ENCODE results near the gene FRRS1. TPM values are rescaled to one million over a fixed set of nuclear protein-coding genes. Genes with fewer than 3 reads are reported as not detected.

The FRRS1 gene
- total RNA-seq, 1 donor from 2014 or later, result 1.2 TPM

DNA sequence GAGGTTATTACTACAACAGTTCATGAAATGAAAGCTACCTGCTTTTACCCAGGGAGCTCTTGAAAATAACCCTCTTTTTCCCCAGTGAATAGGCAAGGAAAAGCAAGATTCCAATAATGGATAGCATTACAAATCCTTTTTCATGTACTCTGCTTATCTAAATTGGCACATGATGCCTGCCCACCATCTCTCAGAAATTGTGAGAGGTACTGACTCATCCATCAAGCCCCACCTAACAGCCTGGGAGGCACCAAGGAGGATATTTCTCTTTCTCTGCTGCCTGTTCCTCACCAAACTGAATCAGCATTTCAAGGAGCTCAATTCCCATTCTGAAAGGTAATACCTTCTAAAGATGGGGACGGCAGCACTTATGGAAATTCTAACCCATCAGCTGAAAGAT, 86.2 kb downstream of the FRRS1 start:
- DNase-seq (ENCODE audit: extremely low read depth, low read depth, low spot score), result no peak

DNA sequence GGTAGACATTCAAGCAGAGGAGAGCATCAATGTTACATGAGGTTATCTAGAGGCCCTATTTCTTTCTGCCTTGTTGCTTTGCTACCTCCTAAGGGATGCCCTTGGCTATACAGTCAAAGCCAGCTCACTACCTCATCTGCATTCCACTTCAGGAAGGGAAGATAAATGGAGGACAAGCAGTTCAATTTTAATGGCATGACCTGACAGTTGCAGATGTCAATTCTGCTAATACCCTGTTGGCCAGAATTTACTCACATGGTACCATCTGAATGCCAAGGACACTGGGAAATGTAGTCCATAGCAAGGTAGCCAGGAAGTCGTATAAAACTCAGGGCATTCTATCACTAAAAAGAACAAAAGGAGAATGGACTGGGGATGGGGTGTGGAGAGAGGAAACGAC, 89.0 kb downstream of the FRRS1 start:
- no peak for DNase-seq (ENCODE audit: extremely low read depth, low read depth, low spot score)

DNA sequence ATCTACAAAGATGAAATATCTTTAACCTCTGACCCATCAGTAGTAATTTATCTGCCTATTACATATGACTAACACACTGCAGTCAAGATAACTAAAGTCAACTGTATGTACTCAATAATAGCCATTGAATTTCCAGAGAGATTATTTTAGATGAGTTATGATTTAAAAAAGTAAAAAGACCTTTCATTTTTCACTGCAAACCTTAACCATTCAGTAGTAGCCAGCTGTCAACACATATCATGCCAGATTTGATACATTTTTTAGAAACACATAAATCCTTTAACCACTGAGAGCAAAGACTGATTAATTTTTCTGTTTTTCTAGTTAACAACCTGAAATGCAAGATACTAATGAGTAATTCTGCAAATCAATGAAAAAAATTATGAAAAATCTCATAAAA, 89.6 kb downstream of the FRRS1 start:
- DNase-seq (ENCODE audit: extremely low read depth, low read depth, low spot score), result no peak

DNA sequence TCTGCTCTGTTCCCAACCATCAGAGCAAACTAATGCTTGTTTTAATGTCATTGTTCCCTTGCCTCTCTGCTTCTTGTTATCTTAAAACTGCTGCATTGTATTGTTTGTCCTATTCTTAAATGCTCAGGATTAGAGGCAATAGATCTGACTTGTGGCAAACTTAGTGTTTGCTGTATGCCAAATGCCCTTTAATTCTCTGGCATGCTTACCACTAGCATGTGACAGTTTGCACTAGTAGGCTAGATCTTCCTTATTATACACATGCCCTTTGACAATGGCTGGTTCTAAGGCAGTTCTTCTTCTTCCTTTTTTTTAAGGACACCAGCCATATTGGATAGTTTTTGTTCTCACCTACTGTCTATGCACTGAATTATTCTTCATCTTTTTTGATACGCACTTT, 90.4 kb downstream of the FRRS1 start:
- no peak for DNase-seq (ENCODE audit: extremely low read depth, low read depth, low spot score)

DNA sequence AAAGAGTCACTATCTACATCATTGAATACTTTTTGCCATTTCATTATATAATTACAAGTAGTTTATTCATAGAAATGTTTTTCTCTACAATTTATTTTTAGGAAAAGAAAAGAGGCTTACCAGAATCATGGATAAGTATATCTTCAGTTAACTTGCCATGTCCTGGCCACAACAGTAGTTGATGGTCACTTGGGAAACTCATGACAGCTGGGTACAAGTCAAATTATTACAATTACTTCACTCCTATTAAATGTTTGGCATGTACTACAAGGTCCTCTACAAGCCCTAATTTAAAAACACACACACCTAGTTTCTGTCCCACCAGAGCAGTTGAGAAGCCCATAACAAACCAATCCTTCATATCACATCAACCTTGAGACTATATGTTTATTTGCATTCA, 91.1 kb downstream of the FRRS1 start:
- no peak for DNase-seq (ENCODE audit: extremely low read depth, low read depth, low spot score)

- no peak for DNase-seq (ENCODE audit: extremely low read depth, low read depth, low spot score)
These were observed 92.0 kb downstream of the FRRS1 start for GRCh38 chr1:99674115-99675064.

DNA sequence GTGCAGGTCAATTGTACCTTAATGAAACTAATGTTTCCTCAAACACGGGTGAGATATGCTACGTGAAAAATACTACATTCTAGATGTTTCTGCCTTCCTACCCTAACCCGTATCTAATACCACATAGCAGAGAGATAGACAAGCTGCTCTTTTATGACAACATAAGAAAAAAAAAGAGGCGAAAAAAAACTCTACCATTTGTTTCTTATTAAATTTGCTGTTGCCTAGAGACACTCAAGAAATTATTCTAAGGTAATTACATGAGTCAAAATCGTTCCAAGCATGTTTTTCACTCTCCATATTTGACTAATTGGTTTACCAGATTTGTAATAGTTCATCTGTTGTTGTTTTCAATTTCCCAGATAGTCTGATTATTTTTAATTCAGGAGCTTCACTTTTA, 93.1 kb downstream of the FRRS1 start:
- no peak for DNase-seq (ENCODE audit: extremely low read depth, low read depth, low spot score)

DNA sequence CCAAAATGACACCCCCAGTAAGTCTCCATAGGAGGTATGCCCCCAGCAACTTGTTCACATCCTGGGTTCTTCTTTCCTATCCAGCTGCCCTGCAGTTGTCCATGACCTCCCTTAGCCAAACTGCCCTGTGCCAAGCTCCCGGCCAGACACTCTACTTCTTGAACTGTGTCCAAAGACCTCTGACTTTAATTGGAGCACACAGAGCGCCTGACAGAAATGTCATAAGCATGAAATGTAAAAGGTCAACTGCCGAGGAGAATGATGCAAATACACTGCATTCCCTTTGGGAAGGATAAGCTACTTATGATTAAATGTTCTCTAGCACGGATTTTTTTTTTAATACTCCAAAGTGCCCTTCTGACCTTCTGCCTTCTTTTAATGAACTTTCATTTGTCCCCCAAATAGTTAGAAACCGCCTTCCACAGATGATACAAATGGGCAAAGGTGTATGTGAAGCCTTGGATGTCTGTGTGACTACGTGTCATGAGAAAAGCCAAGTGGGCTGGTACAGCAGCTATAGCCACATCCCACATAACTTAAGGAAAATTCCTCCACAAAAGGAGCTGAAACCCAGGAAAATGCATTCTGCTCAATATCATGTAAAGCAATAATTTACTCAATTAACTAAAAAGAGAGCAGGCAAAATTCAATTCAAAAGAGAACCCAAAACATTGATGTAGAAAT, 93.8 kb downstream of the FRRS1 start:
- no peak for DNase-seq (ENCODE audit: extremely low read depth, low read depth, low spot score)

GRCh38 chr1:99672038-99672437, 94.4 kb downstream of the FRRS1 start:
- no peak for DNase-seq (ENCODE audit: extremely low read depth, low read depth, low spot score)

- no peak for DNase-seq (ENCODE audit: extremely low read depth, low read depth, low spot score)
These were observed 95.9 kb downstream of the FRRS1 start for GRCh38 chr1:99670583-99670982.

- no peak for DNase-seq (ENCODE audit: extremely low read depth, low read depth, low spot score)
These were observed 96.6 kb downstream of the FRRS1 start for GRCh38 chr1:99669821-99670220.

GRCh38 chr1:99669376-99669775, 97.1 kb downstream of the FRRS1 start:
- no peak for DNase-seq (ENCODE audit: extremely low read depth, low read depth, low spot score)

- no peak for DNase-seq (ENCODE audit: extremely low read depth, low read depth, low spot score)
These were observed 101.2 kb downstream of the FRRS1 start for GRCh38 chr1:99665212-99665611.

DNA sequence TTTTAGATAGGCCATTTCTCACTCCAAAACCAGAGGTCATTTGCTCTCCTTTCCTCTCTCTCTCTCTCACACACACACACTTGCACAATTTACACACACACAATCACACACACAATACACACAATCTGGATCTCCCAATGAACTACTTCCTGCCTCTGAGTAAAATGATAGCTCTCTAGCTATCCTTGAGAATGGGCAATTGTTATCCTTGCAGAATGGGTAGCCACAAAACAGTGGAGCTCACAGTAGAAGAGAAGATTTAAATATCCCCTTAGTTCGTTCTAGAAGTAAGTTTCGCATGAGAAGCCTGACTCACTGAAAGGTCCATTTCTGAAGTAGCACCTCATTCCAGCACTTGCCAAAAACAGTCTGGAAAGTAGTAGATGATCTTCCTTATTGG, 102.9 kb downstream of the FRRS1 start:
- no peak for DNase-seq (ENCODE audit: extremely low read depth, low read depth, low spot score)

- DNase-seq (ENCODE audit: extremely low read depth, low read depth, low spot score), result no peak
These were observed 103.8 kb downstream of the FRRS1 start for GRCh38 chr1:99662539-99663080.

DNA sequence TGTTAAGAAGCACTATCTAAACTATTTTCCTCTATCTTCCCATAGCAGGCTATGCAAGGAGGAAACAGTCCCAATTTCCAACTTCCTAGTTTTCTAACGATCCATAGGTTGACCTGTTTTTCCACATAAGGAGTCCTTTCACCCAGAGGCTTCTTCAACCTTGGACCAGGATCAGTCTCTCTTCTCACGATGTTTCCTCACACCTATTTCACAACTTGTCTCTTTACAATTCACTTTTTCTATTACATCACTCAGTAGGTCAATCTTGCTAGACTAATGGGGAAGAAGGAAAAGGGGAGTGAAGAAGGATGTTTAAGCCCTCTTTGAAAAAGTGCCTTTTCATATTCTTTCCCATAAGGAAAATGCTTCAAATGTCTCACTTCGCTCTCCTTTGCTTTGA, 104.7 kb downstream of the FRRS1 start:
- DNase-seq (ENCODE audit: extremely low read depth, low read depth, low spot score), result no peak

DNA sequence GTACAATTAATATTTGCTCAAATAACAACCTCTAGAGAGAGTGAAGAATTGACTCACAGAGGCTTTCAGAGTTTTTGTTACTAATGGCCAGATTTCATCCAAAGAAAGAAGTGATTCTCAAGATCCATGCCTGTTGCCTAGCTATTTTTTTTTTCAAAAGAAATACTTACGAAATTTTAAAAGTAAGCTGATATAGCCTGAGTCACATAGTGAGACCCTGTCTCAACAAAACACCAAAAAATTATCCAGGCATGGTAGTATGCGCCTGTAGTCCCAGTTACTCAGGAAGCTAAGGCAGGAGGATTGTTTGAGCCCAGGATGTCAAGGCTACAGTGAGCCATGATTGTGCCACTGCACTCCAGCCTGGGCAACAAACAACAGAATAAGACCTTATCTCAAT, 105.9 kb downstream of the FRRS1 start:
- no peak for DNase-seq (ENCODE audit: extremely low read depth, low read depth, low spot score)

DNA sequence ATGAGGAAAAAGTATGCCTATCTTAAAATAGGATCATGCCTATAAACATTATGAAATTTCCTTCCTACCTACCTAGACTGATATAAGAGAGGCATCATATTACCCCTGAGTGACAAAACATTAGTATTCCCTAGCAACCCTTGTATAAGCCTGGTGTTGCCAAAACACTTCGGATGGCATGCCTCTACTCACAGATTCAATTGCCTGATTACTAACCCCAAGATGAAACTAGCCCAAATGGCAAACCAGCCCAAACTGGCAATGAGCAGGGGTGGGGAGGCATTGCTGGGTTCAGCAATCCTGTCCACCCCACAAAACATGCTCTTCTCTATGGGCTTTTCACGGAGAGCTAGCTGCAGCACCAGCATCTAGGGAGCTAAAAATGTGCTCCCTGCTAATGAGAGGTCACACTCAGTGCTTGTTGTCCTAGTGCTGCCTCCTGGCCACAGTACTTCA, 106.7 kb downstream of the FRRS1 start:
- DNase-seq (ENCODE audit: extremely low read depth, low read depth, low spot score), result no peak
